Stimulated activated CD4-positive, alpha-beta T cell treated with anti-CD3 and anti-CD28 coated beads, Interleukin-15, amount 100 ng/mL, for 24 hours (primary cell): Measurements from ENCODE around the gene NME7.
"Not testable (repeated sequence)": the region's sequence is repeated elsewhere in the genome, so short reads cannot be mapped to it uniquely, and the experiment has no call there.

Experiments used
- DNase-seq: peaks from one replicate; pipeline ENCODE4 v3.0.0-alpha.2; 2020

NME7 gene

GRCh38 chr1:169298441-169298840, 69.2 kb downstream of the NME7 start:
- DNase-seq = no peak

- no peak for DNase-seq
Measured at GRCh38 chr1:169295846-169296245, 71.8 kb downstream of the NME7 start.

- no peak for DNase-seq
Measured at GRCh38 chr1:169295425-169295824, 72.2 kb downstream of the NME7 start.

GRCh38 chr1:169289016-169289415, 78.6 kb downstream of the NME7 start:
- no peak for DNase-seq

- DNase-seq = no peak
Measured at GRCh38 chr1:169288011-169288414, 79.6 kb downstream of the NME7 start.

- DNase-seq = no peak
Measured at GRCh38 chr1:169287280-169287679, 80.3 kb downstream of the NME7 start.

GRCh38 chr1:169281562-169281961, 86.0 kb downstream of the NME7 start:
- not testable (repeated sequence) for DNase-seq

- DNase-seq = no peak
Measured at GRCh38 chr1:169271098-169271497, 96.5 kb downstream of the NME7 start.

- DNase-seq = no peak
Measured at GRCh38 chr1:169266133-169266532, 101.5 kb downstream of the NME7 start.

GRCh38 chr1:169263059-169263458, 104.5 kb downstream of the NME7 start:
- no peak for DNase-seq

GRCh38 chr1:169261884-169262283, 105.7 kb downstream of the NME7 start:
- no peak for DNase-seq

GRCh38 chr1:169260478-169261151, 107.0 kb downstream of the NME7 start:
- no peak for DNase-seq

GRCh38 chr1:169259816-169260215, 107.8 kb downstream of the NME7 start:
- DNase-seq = no peak

GRCh38 chr1:169250795-169251194, 116.8 kb downstream of the NME7 start:
- DNase-seq = no peak

- DNase-seq = no peak
Measured at GRCh38 chr1:169250022-169250421, 117.6 kb downstream of the NME7 start.

GRCh38 chr1:169249611-169250010, 118.0 kb downstream of the NME7 start:
- DNase-seq = no peak

GRCh38 chr1:169245706-169246105, 121.9 kb downstream of the NME7 start:
- DNase-seq = no peak

GRCh38 chr1:169240449-169241232, 127.0 kb downstream of the NME7 start:
- no peak for DNase-seq

GRCh38 chr1:169236880-169237279, 130.7 kb downstream of the NME7 start:
- no peak for DNase-seq

GRCh38 chr1:169236143-169236542, 131.5 kb downstream of the NME7 start:
- DNase-seq = no peak

GRCh38 chr1:169235568-169235967, 132.0 kb downstream of the NME7 start:
- DNase-seq = no peak

GRCh38 chr1:169234780-169235179, 132.8 kb downstream of the NME7 start:
- no peak for DNase-seq

- DNase-seq = no peak
Measured at GRCh38 chr1:169217636-169218035, 150.0 kb downstream of the NME7 start.

GRCh38 chr1:169214598-169214997, 153.0 kb downstream of the NME7 start:
- no peak for DNase-seq

- DNase-seq = no peak
Measured at GRCh38 chr1:169212088-169212487, 155.5 kb downstream of the NME7 start.
